ENCODE measurements around the gene GABRB1. TPM values are rescaled to one million over a fixed set of nuclear protein-coding genes. Genes with fewer than 3 reads are reported as not detected.

Gene GABRB1
- total RNA-seq, 1 donor from 2014 or later: not detected

DNA sequence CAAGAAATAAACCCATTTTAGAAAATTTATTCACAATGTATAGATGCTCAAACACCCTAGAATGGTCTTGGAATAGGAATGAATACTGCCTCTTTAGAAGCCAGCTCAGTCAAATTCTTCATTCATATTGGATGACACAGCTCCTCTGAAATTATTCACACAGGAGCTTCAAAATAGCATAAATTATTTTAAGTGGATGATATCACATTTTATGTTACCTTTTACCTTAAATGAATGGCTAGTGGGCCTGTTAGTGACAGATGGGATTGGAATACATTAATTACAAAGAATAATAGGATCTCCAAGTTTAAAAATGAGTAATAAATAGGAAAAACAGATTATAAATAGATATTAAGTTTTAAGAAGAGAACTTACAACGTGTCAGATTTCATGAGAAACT, 184.4 kb downstream of the GABRB1 start:
- TF ChIP-seq CTCF (IDR thresholded peaks at IDR 0.05): no peak
- TF ChIP-seq POLR2AphosphoS5 (IDR thresholded peaks at IDR 0.05; ENCODE audit: insufficient read depth in 1 of 2, low read depth in 1 of 2): no peak
- TF ChIP-seq POLR2A (IDR thresholded peaks at IDR 0.05): no peak
- no peak for DNase-seq (ENCODE audit: extremely low spot score in 2 of 2)

DNA sequence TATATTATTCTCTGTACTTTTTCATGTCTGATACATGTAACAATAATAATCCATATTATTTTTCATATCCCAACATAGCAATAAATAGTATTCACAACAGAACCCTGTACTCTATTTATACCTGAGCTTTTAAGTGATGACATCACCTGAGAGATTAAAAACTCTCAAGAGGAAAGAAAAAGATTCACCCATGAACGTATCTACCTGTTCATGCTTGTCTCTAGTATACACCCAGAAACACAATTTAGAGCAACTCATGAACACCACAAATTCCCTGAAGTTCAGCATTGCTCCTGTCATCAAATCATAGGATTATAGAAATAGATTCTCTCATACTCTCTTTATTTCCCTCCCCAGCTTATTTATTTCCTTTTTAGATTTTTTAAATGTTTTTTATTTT, 185.9 kb downstream of the GABRB1 start:
- no peaks in the 10 kb centered on the region for H3K36me3 ChIP-seq
- DNase-seq (ENCODE audit: extremely low spot score in 2 of 2): no peak
- no peaks in the 10 kb centered on the region for H3K9me3 ChIP-seq
- H3K4me3 ChIP-seq: no peak overlapping the region
- H3K4me1 ChIP-seq: no peaks in the 10 kb centered on the region
- TF ChIP-seq POLR2A (IDR thresholded peaks at IDR 0.05) (no peak), POLR2AphosphoS5 (IDR thresholded peaks at IDR 0.05; ENCODE audit: insufficient read depth in 1 of 2, low read depth in 1 of 2) (no peak), CTCF (IDR thresholded peaks at IDR 0.05) (no peak)
- no peak overlapping the region for H3K27ac ChIP-seq
- H3K27me3 ChIP-seq: no peaks in the 10 kb centered on the region
- intact Hi-C loops (cut with DNase I): no loop called here

More for the DNA sequence above, 184.4 kb downstream of the GABRB1 start:
- Histone ChIP-seq H3K27me3 (no peaks in the 10 kb centered on the region), H3K9me3 (no peaks in the 10 kb centered on the region), H3K36me3 (no peaks in the 10 kb centered on the region), H3K27ac (no peak overlapping the region), H3K4me3 (no peak overlapping the region), H3K4me1 (no peaks in the 10 kb centered on the region)
- intact Hi-C loops (cut with DNase I): no loop called here

DNA sequence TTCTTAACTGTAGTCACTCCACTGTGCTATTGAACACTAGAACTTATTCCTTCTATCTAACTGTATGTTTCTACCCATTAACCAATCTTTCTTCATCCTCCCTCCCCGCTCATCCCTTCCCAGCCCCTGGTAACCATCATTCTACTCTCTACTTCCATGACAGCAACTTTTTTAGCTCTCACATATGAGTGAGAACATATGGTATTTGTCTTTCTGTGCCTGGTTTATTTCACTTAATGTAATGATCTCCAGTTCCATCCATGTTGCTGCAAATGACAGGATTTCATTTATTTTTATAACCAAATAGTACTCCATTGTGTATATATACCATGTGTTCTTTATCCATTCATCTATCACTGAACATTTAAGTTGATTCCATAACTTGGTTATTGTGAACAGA, 186.5 kb downstream of the GABRB1 start:
- Histone ChIP-seq H3K4me1 (no peaks in the 10 kb centered on the region), H3K27me3 (no peaks in the 10 kb centered on the region), H3K27ac (no peak overlapping the region), H3K9me3 (no peaks in the 10 kb centered on the region), H3K36me3 (no peaks in the 10 kb centered on the region), H3K4me3 (no peak overlapping the region)
- intact Hi-C loops (cut with DNase I): no loop called here
- DNase-seq (ENCODE audit: extremely low spot score in 2 of 2): no peak
- no peak for TF ChIP-seq POLR2AphosphoS5 (IDR thresholded peaks at IDR 0.05; ENCODE audit: insufficient read depth in 1 of 2, low read depth in 1 of 2)
- no peak for TF ChIP-seq POLR2A (IDR thresholded peaks at IDR 0.05)
- TF ChIP-seq CTCF (IDR thresholded peaks at IDR 0.05): no peak

- Histone ChIP-seq H3K4me1 (no peaks in the 10 kb centered on the region), H3K4me3 (no peak overlapping the region), H3K27me3 (no peaks in the 10 kb centered on the region), H3K36me3 (no peaks in the 10 kb centered on the region), H3K27ac (no peak overlapping the region), H3K9me3 (no peaks in the 10 kb centered on the region)
- intact Hi-C loops (cut with DNase I): no loop called here
- no peak for DNase-seq (ENCODE audit: extremely low spot score in 2 of 2)
- TF ChIP-seq POLR2A (IDR thresholded peaks at IDR 0.05) (no peak), CTCF (IDR thresholded peaks at IDR 0.05) (no peak), POLR2AphosphoS5 (IDR thresholded peaks at IDR 0.05; ENCODE audit: insufficient read depth in 1 of 2, low read depth in 1 of 2) (no peak)
Measured at GRCh38 chr4:47218631-47219030, 187.3 kb downstream of the GABRB1 start.

DNA sequence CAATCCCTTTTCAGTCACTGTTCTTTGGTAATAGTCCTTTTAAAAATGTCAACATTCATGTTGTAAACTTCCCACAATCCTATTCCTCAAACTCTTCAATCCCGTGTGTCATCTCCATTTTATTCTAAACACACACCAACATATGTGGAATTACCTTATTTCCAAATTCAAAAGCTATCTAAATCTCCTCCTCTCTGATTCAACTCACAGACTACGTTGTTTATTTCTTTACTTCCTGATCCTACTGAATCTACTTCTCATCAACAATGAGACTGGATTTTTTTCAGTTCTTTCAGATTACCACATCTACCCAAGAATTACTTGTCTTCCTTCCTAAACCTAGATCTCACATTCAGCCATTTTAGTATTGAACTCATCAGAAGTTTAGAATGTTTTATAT, 188.2 kb downstream of the GABRB1 start:
- Histone ChIP-seq H3K27ac (no peak overlapping the region), H3K27me3 (no peaks in the 10 kb centered on the region), H3K4me3 (no peak overlapping the region), H3K4me1 (no peaks in the 10 kb centered on the region), H3K36me3 (no peaks in the 10 kb centered on the region), H3K9me3 (no peaks in the 10 kb centered on the region)
- TF ChIP-seq POLR2A (IDR thresholded peaks at IDR 0.05) (no peak), POLR2AphosphoS5 (IDR thresholded peaks at IDR 0.05; ENCODE audit: insufficient read depth in 1 of 2, low read depth in 1 of 2) (no peak), CTCF (IDR thresholded peaks at IDR 0.05) (no peak)
- DNase-seq (ENCODE audit: extremely low spot score in 2 of 2): no peak
- intact Hi-C loops (cut with DNase I): no loop called here

All from vagina (tissue), 2 donors.